ENCODE measurements around the gene MAB21L3. TPM values are rescaled to one million over a fixed set of nuclear protein-coding genes. Genes with fewer than 3 reads are reported as not detected.
A peak's percentile ranks its signal among the peaks of the same experiment; 100 is the strongest.

The MAB21L3 gene
- total RNA-seq, result under 1 TPM in 1 of 2 donors, not detected in 1; 0.12 TPM
- long read RNA-seq, result 0 reads

DNA sequence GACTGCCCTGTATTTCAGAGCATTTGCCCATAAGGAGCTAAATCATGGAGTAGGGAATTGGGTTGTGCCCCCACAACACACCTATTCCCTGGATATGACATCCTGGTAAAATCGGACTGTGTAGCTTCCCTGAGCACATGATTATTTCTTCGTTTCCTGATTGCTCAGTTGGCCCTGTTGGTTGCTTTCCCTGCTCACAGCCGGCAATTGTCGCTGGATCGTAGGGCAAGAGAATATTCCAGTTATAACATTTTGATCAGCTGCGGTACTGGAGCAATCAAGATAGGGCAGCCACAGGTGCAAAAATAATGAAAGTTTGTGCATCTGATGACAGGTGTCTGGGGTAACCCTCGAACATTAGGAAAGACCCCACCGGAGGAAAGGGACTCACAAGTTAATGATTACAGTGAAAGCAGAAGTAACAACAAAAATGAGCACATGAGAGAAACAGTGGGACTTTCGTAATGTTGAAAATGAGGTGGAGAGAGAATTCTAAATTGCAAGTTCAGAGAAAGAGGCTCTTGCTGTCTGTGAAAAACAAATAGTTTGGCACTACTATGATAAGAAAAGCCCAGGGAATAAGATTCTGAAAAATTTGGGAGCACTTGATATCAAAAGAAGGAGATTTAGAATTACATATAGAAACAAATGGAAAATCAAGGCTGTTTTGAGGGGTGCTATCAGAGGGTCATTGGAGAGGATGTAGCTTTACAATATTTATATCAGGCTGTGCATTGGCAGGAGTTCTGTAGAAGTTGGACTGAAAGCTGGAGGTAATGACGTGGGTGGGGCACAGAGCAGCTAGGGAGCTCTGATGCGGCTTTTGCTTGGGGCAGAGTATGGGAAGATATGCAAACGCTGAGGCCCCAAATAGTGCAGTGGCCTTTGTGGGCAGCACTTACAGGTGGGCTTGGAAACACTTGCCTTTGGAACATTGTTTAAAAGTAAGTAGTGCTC lies at the start of gene MAB21L3:
TSS of gene MAB21L3 (plus strand) at position 833 of the 957 bp plus-strand sequence. CDS start 1,217 bp downstream, outside the sequence.
- intact Hi-C loops (cut with DNase I), result no loop called here
- no peak for DNase-seq
- peak; percentile 17 to 61 for ATAC-seq

DNA sequence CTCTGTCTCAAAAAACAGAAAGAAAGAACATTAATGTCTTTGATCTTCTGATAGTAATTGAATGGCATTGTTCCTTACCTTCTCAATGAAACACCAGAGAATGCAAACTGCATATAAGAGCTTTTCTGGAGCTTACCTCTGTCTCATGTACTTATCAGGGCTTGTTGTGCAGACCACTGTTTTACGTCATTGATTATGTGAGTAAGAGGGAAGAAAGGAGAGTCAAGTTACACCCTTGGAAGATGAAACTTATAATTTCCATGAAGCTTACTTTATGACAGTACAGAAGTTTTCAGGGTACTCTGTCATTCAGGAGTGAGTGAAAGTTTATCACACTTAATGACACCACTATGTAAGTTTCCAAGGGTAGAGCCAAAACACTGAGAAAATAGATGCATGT lies 49.0 kb upstream of the MAB21L3 start:
- no peak for DNase-seq
- ATAC-seq, result no peak
- intact Hi-C loops (cut with DNase I), result no loop called here

DNA sequence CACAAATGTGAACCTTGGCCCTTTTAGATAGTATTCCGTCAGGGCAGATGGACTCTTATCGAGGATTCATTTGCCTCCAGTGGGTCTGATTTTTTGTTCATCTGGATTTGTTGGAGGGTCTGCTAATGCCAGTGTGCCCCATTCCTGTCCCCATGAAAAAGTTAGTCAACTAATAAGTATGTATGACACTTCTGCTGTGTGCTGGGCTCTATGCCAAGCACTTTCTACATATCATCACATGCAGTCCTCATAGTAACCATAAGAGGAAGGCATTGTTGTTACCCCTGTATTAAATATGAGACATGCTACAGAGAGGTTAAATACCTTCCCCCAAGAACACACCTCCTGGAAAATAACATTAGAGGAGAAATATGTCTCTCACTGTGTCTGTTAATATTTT lies 46.6 kb upstream of the MAB21L3 start:
- intact Hi-C loops (cut with DNase I), result no loop called here
- no peak for DNase-seq
- no peak for ATAC-seq

DNA sequence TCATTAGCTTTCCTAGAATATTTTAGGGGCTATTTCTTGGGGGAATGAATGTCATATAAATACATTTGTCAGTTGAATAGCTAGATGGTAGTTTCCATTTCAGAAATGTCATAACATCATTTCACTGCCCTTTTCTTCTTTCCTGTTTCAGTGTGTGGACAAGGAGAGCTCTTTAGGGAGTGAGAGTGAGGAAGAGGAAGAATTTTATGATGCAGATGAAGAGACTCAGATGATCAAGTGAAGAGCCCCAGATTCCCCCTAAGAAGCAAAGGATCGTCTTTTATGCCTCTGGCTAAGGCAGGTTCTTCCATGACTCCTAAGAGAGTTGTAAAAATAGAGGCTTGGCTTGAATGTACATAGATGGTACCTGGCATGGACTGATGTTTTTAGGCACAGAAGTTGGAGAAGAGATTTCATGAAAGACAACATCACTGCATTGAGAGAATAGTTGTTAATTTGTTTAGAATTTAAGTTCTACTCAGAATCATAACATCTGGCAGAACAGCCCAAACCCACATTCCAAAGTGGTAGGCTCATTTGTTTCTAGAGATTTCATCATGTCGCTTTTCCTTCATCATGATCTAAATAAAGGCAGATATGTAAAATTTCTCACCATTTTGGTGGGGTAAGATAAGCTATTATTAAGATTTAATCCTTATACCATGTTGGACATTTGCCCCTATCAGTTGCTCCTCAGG lies 44.2 kb upstream of the MAB21L3 start:
- peak in 1 of 2 donors; percentile 72 for ATAC-seq
- intact Hi-C loops (cut with DNase I), result no loop called here
- no peak for DNase-seq

DNA sequence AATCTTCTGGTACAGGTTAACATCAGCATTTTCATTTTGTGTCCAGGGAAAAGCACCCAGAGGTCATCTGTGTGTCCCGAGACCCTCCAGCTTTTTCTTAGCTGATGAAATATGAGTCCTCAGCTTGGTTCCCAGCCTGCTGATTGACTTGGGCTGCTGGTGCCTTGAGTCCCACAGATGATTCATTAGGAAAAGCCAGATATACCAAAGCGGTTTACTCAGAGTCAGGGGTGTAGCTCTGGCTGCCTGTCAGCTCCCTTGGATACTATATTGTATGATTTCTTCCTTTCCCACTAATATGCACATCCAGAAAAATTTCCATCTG lies 43.7 kb upstream of the MAB21L3 start:
- intact Hi-C loops (cut with DNase I), result no loop called here
- peak; percentile 39 for DNase-seq

DNA sequence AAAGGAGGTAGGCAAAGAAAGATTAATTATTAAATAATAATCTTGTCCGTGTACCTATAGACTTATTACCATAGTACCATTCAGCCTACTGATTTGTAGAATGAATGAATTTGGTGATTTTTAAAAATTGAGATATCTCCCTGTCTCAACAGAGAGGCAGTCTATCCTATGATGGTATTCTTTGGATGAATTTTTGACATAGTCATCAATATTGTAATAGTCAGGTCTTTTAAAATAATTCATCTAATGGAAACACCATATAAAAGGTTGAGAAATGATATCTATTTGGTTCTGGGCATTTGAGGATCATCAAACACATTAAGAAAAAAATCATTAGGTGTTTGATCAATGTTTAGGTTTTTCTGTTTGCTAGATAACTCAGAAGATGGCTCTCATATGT lies 35.6 kb upstream of the MAB21L3 start:
- DNase-seq (no peak), ATAC-seq (no peak)
- intact Hi-C loops (cut with DNase I), result no loop called here

More for the DNA sequence above, 43.7 kb upstream of the MAB21L3 start:
- peak in 1 of 2 donors; percentile 97 for ATAC-seq

DNA sequence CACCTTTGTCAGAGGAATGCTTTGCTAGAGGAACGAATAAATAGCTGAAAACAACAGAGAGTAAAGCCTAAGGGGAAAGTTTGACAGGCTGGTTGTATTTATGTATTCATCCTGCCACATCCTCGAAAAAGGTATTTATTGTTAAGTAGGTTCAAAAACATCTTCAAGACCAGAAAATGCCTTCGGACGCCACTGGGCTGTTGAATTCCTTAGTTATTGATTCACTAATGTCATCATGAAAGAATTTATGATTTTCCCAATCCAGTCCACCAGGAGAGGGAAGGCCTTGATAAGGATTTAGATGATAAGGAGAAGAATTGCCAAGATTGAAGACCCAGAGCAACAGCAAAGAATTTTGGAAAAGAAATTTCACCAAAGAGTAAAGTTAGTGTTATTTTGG lies 35.2 kb upstream of the MAB21L3 start:
- intact Hi-C loops (cut with DNase I), result no loop called here
- DNase-seq, result no peak
- no peak for ATAC-seq

DNA sequence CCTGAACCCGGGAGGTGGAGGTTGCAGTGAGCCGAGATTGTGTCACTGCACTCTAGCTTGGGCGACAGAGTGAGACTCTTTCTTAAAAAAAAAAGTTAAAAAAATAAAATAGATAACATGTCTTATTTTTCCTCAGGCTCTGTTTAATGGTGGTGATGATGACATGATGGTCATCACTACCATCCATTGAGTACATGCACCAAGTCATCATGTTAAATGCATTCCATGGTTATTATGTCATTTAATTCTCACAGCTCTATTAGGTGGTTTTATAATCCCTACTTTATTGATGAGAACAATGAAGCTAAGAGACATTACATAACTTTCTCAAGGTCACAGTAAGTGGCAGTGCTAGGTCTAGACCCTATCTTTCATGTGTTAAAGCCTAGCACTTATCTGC lies 34.4 kb upstream of the MAB21L3 start:
- intact Hi-C loops (cut with DNase I), result no loop called here
- DNase-seq, result no peak
- ATAC-seq, result no peak

DNA sequence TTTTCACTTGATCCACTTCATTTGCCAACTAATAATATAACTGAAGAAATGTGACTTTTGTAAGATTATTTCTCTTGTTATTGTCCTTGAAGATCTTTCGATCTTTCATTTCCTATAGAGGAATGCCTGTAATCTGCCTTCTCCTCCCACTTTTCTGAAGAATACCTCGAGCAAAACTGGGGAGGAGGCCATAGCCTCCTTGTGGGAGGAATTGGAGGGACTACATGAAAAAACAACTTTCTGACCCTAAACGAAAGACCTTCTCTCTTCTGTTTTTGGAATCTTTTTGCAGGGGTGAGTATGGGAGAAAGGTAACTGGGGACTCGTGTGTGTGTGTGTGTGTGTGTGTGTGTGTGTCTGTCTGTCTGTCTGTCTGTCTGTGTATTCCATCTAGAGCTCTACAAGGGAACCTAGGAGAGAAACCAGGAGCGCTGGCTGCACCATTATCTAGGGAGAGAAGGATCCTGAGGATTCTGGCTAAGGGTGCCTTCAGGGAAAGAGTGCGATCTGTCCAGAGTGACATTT lies 32.4 kb upstream of the MAB21L3 start:
- intact Hi-C loops (cut with DNase I), result no loop called here
- no peak for DNase-seq
- ATAC-seq, result no peak

DNA sequence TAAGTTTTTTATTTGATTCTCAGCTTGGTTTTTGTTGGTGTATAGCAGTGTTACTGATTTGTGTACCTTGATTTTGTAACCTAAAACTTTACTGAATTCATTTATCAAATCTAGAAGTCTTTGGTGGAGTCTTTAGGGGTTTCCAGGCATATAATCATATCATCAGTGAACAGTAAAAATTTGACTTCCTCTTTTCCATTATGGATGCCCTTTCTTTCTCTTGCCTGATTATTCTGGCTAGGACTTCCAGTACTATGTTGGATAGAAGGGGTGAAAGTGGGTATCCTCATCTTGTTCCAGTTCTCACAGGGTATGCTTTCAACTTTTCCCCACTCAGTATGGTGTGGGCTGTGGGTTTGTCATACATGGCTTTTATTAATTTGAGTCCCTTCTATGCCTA lies 23.6 kb upstream of the MAB21L3 start:
- ATAC-seq, result no peak
- intact Hi-C loops (cut with DNase I), result no loop called here
- no peak for DNase-seq

DNA sequence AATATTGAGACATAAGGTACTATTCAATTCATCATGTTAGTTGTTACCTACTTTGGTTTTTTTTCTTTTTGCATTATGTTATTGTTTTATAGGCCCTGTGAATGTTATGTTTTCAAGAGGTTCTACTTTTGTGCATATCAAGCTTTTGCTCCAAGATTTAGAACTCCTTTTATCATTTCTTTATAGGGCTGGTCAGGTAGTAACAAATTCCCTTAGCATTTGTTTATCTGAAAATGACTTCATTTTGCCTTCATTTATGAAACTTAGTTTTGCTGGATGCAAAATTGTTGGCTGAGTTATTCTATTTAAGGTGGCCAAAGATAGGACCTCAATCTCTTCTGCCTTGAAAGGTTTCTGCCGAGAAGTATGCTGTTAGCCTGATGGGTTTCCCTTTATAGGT lies 21.3 kb upstream of the MAB21L3 start:
- no peak for ATAC-seq
- DNase-seq, result no peak
- intact Hi-C loops (cut with DNase I), result no loop called here

DNA sequence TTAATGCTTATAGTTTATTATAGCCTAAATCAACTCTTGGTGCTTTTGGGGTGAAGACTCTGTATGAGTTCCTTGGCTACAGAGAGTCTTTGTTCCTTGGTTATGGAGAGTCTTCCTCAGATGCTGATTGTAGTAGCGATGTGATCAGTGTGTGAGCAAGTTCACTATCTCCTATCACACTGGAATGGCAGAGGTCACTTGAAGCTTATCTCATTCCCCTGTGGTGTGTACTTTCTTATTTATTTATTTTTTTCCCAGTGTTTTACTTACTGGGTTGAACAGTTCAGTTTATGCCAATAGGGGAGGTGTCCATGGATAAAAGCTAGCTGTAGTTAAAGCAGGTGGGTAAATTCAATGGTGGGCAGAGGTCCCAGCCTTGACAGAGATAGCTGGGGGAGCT lies 20.1 kb upstream of the MAB21L3 start:
- intact Hi-C loops (cut with DNase I), result no loop called here
- DNase-seq, result no peak
- ATAC-seq, result no peak

DNA sequence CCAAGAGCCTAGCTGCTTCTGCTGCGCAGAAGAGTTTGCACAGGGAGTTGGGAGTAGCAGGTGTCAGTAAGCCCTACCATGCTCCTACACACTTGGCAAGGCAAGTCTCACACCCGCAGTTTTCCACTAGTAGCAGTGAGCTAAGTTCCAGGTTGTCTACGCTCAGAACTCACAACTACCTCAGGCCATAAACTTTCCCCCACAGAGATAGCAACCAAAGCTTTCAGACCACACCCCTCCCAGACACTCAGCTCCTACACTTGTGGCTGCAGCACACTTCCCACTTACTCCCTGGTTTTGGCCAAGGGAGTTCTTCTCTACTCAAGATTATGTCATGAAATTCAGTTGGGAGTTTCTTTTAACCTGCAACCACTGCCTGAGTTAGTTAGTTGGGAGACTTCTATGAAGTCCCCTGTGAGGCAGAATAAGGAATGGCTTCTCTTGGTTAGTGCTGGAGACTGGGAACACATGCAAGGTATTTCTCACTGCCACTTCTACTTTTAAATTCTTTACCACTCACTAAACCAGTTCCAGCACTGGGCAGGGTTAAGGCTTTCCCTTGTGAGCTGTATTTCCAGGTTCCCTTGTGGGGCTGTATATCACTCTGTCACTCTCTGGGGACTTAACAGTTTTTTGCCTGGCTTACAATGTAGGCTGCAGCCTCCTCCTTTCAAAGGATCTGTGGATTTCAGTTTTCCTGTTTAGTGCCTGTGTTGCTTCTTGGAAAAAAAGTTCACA lies 18.3 kb upstream of the MAB21L3 start:
- no peak for DNase-seq
- ATAC-seq, result no peak
- intact Hi-C loops (cut with DNase I), result no loop called here

DNA sequence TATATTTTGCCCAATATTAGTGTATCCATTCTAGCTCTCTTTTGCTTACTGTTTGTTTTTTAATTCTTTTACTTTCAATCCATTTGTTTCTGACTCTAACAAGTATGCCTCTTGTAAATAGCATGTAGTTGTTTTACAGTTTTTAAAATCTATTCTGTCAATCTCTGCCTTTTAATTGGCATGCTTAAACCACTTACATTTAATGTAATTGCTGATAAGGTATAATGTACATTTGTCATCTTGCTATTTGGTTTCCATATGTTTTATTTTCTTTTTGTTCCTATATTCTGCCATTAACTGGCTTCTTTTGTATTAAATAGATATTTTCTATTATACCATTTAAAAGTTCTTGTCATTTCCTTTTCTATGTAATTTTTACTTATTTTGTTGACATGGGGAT lies 16.2 kb upstream of the MAB21L3 start:
- no peak for ATAC-seq
- intact Hi-C loops (cut with DNase I), result no loop called here

DNA sequence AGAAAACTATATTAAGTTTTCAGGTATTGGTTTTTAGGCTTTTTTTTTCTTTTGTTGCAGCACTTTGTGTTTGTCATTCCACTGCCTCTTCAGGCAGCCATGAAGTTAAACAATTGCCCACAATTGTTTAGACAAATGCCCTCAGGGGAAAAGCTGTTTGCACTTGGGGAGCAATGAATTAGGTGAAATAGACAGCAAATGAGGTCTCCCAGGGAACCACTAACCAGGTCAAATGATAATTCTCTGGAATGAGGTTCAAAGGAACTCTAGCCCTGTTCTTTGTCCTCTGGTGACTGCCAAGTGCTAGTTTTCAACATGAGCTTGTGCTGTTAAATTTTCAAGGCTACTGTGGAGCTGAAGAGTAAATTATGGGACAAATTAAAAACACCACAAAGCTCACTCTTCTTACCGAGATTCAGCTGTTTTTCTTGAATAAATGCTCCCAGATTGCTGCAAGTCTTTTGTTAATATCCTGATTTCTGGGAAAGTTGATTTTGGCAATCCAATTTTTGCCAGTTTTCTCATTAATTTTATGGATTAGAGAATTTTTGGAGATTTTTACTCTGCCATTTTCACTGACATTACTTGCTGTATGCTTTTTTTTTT lies 15.1 kb upstream of the MAB21L3 start:
- no peak for DNase-seq
- ATAC-seq, result no peak
- intact Hi-C loops (cut with DNase I), result no loop called here

More for the DNA sequence above, 16.2 kb upstream of the MAB21L3 start:
- no peak for DNase-seq

DNA sequence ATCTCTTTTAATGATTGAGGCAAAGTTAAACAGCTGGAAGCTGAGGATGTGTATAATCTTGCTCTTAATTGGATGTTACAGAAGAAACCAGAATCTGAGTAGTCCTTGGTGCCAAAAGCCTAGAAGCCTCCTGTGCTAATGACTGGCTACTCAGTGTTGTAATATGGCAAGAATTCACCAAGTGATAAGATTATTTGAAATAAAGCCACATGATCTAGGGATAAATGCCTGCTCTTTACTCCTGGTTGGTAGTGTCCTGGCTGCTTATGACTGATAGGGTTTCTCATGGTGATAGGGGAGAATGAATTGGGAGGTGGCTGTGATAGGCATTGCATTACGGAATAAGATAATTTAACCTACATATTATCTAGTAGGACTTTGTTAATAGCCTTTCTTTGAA lies 13.6 kb upstream of the MAB21L3 start:
- ATAC-seq (no peak), DNase-seq (no peak)
- intact Hi-C loops (cut with DNase I), result no loop called here

DNA sequence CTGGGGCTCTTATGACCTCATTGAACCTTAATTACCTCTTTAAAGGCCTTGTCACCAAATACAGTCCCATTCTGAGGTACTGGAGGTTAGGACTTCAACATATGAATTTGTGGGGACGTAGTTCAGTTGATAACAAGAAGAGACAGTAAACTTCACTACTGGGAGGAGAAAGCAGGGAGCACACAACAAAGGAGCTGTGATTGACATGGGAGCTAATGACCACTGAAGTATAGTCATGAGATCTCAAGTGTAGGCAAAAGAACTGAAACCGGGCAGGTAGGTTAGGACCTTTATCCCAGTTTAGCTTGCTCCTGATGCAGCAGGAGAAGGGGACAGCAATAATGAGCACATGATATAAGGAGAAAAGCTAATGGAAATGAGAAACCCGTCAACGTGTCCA lies 11.8 kb upstream of the MAB21L3 start:
- intact Hi-C loops (cut with DNase I), result no loop called here
- no peak for DNase-seq
- no peak for ATAC-seq

DNA sequence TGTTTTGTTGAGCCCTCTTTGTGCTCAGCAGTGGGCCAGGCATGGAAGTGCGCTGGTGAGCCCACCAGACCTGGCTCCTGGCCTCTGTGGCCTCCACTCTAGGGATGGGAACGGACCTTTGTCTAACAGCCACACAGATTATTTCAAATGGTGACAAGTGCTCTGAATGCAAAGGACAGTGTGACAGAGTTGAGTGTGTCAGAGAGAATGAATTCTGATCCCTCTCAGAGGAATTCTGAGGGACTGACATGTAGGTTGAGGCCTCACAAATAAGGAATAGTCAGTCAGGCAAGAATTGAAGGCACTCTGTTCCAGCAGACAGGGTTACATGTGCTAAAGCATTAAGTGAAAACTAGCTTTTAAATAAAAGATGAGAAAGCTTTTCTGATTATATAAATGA lies 11.3 kb upstream of the MAB21L3 start:
- intact Hi-C loops (cut with DNase I), result no loop called here
- ATAC-seq (no peak), DNase-seq (no peak)

DNA sequence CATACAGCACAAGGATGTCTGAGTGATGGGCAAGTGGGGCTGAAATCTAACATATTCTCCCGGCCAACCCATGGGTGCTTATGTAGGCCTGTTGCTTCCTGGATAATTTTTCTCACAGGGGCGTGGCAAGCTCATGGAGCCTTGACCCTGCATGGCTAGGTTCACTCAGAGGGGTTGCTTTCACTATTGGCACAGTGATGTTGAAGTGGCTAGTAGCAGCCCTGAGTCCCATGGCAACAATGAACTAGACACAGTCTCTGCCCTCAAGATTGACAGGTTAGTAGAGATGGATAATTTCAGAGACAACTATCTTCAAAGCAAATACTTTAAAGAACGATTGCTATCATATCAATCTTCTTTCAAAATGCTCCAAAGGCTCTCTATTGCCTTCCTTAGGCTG lies 6.5 kb upstream of the MAB21L3 start:
- no peak for DNase-seq
- no peak for ATAC-seq
- intact Hi-C loops (cut with DNase I), result no loop called here

Measured in left cardiac atrium (tissue), 4 donors.